Kidney (tissue), 14 donors: ENCODE data around the gene SECTM1. TPM values are rescaled to one million over a fixed set of nuclear protein-coding genes. Genes with fewer than 3 reads are reported as not detected.

Experiments
- DNase-seq, 5 donors: peaks; one replicate each; pipeline ENCODE4 v3.0.0-alpha.2; 2013 to 2020
- FAIRE-seq: peaks from 2 replicates; lab custom pipeline; 2012; peaks lifted over from hg19 to GRCh38; lab: Jason Lieb, UNC
- H3K27ac ChIP-seq, 2 donors: one replicate each; pipeline ENCODE4 v1.7.0; 2013; ENCODE audit warnings: low read depth in 2 of 2, low read length in 2 of 2, inconsistent platforms in 1 of 2
- H3K27me3 ChIP-seq: one replicate; pipeline ENCODE4 v1.7.1; 2013; ENCODE audit warnings: low read length, inconsistent platforms; ENCODE audit not compliant: control insufficient read depth, insufficient read depth
- H3K36me3 ChIP-seq, 3 donors: one replicate each; pipeline versions ENCODE4 v1.7.0 to v1.7.1; 2013; ENCODE audit warnings: low read length in 3 of 3, control low read depth in 1 of 3, inconsistent platforms in 1 of 3; ENCODE audit not compliant: insufficient read depth in 3 of 3, control insufficient read depth in 2 of 3
- H3K4me1 ChIP-seq, 3 donors: one replicate each; pipeline versions ENCODE4 v1.7.0 to v1.7.1; 2013; ENCODE audit warnings: low read length in 3 of 3, inconsistent platforms in 1 of 3, low read depth in 1 of 3; ENCODE audit not compliant: control insufficient read depth in 2 of 3, insufficient read depth in 2 of 3
- H3K4me3 ChIP-seq, 3 donors: one replicate each; pipeline versions ENCODE4 v1.7.0 to v1.8.1; 2013; ENCODE audit warnings: low read length in 3 of 3, control low read depth in 1 of 3, inconsistent platforms in 1 of 3
- H3K9ac ChIP-seq, 3 donors: one replicate each; pipeline versions ENCODE4 v1.7.0 to v1.7.1; 2013; ENCODE audit warnings: low read length in 3 of 3, control low read depth in 1 of 3, inconsistent platforms in 1 of 3
- H3K9me3 ChIP-seq, 3 donors: one replicate each; pipeline versions ENCODE4 v1.7.0 to v1.7.1; 2013; ENCODE audit warnings: low read length in 3 of 3, control low read depth in 1 of 3, inconsistent platforms in 1 of 3; ENCODE audit not compliant: control insufficient read depth in 2 of 3, insufficient read depth in 1 of 3
- intact Hi-C: fragments of 100-400 bp; cut with DNase I; formaldehyde crosslinking; loops from one replicate; pipeline ENCODE4 v1.11.1; 2022
- polyA plus RNA-seq: library from polyadenylated mRNA; stranded (reverse); fragments of 350-450 nt; fragmentation: Illumina TruSeq; extraction: RNeasy Lipid Tissue Mini Kit (QIAGEN cat#74804); gene quantifications from one replicate; pipeline ENCODE4 v1.2.3, GENCODE V29; 2014; ENCODE audit warnings: low read depth, low replicate concordance; ENCODE audit not compliant: insufficient read depth
- total RNA-seq: library from RNA; stranded (reverse); fragmentation: NEBNext Ultra II Directional; extraction: Animal tissue kit (Norgen Biotek cat#: 25700); gene quantifications from one replicate; pipeline ENCODE4 v1.2.1, GENCODE V29; 2021
- TF ChIP-seq, protein P1 (sequence below): IDR thresholded peaks from 3 replicates; pipeline ENCODE4 v1.5.1; 2012; ENCODE audit warnings: mild to moderate bottlenecking, moderate library complexity, borderline replicate concordance; ENCODE audit not compliant: insufficient read depth; ENCODE audit errors: extremely low read depth
- donor health status: control.
- donor health status: control.
- donor health status: control.
- donor health status: control.
- donor health status: control.
- donor health status: DM: yes; HTN: yes; CAD: no.
- donor health status: Normal renal cell carcinoma (clear cell type).

SECTM1 gene
- total and polyA plus RNA-seq, 2 donors from 2014 or later, result 15.4 to 87.5 TPM

DNA sequence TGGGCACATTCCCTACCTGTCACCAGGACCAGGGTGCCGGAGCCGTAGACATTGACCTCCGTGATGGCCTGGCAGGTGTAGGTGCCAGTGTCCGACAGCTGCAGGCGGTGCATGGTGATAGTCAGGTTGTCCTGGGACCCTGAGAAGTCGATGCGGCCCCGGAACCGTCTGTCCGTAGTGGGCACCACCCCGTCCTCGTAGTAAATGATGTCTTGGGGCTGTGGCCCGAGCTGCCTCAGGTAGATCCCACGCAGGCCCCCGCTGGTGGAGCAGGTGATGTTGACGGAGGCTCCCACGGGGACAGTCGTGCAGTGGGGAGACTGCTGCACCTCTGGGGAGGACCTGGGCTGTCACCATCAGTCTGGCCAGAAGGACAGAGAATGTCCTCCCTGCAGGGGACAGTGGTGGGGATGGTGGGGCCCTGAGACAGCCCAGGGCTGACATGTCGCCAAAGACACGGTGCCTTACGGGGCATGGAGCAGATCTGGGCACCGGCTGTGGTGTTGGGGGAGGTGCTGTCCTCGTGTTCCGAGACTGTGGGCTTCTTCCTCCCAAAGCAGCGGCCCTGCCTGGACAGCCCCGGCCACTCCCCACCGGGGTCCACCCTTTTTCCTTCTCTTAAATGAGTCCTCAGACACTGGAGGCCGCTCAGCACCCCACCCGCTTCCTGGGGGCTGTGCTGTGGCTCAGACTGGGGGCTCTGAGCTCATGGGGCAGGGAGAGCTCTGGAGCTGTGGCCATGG lies 16.7 kb downstream of the SECTM1 start:
- Histone ChIP-seq H3K4me1 (no peaks in the 10 kb centered on the region), H3K4me3 (no peak overlapping the region), H3K27ac (no peak overlapping the region), H3K36me3 (no peaks in the 10 kb centered on the region), H3K9ac (no peak overlapping the region), H3K9me3 (no peaks in the 10 kb centered on the region), H3K27me3 (no peaks in the 10 kb centered on the region)
- TF ChIP-seq, protein P1, sequence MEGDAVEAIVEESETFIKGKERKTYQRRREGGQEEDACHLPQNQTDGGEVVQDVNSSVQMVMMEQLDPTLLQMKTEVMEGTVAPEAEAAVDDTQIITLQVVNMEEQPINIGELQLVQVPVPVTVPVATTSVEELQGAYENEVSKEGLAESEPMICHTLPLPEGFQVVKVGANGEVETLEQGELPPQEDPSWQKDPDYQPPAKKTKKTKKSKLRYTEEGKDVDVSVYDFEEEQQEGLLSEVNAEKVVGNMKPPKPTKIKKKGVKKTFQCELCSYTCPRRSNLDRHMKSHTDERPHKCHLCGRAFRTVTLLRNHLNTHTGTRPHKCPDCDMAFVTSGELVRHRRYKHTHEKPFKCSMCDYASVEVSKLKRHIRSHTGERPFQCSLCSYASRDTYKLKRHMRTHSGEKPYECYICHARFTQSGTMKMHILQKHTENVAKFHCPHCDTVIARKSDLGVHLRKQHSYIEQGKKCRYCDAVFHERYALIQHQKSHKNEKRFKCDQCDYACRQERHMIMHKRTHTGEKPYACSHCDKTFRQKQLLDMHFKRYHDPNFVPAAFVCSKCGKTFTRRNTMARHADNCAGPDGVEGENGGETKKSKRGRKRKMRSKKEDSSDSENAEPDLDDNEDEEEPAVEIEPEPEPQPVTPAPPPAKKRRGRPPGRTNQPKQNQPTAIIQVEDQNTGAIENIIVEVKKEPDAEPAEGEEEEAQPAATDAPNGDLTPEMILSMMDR, result no peak
- DNase-seq (peak in 1 of 5 donors; percentile 48), FAIRE-seq (no peak)
- intact Hi-C loops, result no loop called here

GRCh38 chr17:82315703-82316358 lies 17.7 kb downstream of the SECTM1 start:
- DNase-seq, result peak in 2 of 5 donors; percentile 48 to 77
- H3K4me3 ChIP-seq, result no peak overlapping the region
- TF ChIP-seq, protein P1, result no peak
- no peak for FAIRE-seq
- intact Hi-C loops, result no loop called here
- no peak overlapping the region for H3K27ac ChIP-seq
- no peaks in the 10 kb centered on the region for H3K9me3 ChIP-seq
- H3K27me3 ChIP-seq, result no peaks in the 10 kb centered on the region
- no peak overlapping the region for H3K9ac ChIP-seq
- no peaks in the 10 kb centered on the region for H3K36me3 ChIP-seq
- H3K4me1 ChIP-seq, result no peaks in the 10 kb centered on the region

GRCh38 chr17:82314727-82315605 lies 18.6 kb downstream of the SECTM1 start:
- no peaks in the 10 kb centered on the region for H3K4me1 ChIP-seq
- FAIRE-seq (no peak), DNase-seq (peak in 1 of 5 donors; percentile 59)
- H3K4me3 ChIP-seq, result no peak overlapping the region
- no peaks in the 10 kb centered on the region for H3K36me3 ChIP-seq
- H3K9me3 ChIP-seq, result no peaks in the 10 kb centered on the region
- TF ChIP-seq, protein P1, result no peak
- no peaks in the 10 kb centered on the region for H3K27me3 ChIP-seq
- H3K27ac ChIP-seq, result no peak overlapping the region
- no peak overlapping the region for H3K9ac ChIP-seq
- intact Hi-C loops, result no loop called here
